Activated CD4-positive, alpha-beta T cell treated with anti-CD3 and anti-CD28 coated beads, Interleukin-2, Interleukin-6, amounts not matched to agents 100 ng/mL and 50 ng/mL, durations not matched to agents 16 hours and 8 hours (primary cell): ENCODE data around the gene CRYBA4.

Source experiments
- DNase-seq: peaks from one replicate; pipeline ENCODE4 v3.0.0-alpha.2; 2020

The CRYBA4 gene

DNA sequence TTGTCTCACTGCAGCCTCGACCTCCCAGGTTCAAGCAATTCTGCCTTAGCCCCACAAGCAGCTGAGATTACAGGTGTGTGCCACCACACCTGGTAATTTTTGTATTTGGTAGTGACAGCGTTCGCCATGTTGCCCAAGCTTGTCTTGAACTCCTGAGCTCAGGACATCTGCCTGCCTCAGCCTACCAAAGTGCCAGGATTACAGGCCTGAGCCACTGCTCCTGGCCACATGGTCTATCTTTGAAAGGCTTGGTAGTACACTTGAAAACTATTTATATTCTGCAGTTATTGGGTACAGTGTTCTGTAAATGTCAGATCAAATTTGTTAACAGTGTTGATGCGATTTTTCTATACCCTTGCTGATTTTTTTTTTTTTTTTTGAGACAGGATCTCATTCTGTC lies 9.5 kb downstream of the CRYBA4 start:
- DNase-seq, result no peak

DNA sequence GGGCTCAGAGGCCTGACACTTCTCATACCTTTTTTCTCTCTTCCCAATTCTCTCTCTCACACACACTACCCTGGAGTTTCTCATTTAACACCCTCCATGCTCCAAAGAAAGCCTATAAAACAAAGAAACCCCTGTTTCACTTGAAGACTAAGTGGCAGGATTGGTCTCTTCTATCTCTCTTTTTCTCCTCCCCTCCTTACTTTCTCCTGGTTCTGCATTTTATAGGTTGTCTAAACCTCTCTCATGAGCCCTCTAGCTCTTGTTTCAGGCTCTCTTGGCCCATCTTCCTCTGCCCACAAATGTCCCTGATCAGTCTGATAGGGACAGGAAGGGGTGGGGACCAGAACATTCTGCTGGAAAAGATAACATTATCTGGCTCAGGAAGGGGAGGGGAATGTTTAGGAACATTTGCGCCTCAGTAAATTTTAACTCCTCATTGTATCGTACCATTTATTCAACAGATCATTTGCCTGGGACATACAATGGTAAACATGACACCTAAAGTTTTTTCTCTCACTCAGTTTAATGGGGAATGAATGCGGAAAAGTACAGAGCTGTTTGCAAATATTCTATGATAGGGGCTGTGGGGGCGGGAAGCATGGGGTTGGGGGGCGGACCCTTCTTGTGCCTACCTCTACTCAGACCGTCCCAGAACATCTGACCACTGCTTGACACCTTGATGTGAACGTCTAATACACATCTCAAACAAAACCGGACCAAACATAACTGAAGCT lies 10.8 kb downstream of the CRYBA4 start:
- DNase-seq, result no peak

DNA sequence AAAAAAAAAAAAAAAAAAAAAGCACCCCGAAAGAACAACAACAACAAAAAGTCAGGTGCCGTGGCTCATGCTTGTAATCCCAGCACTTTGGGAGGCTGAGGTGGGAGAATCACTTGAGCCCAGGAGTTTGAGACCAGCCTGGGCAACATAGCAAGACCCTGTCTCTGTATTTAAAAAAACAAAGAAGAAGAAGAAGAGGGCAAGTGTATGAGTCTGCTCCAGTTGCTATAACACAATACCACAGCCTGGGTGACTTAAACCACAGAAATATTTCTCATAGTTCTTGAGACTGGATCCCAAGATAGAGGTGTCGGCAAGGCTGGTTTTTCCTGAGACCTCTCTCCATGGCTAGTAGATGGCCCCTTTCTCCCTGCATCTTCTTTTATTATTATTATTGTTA lies 12.4 kb downstream of the CRYBA4 start:
- DNase-seq, result no peak

DNA sequence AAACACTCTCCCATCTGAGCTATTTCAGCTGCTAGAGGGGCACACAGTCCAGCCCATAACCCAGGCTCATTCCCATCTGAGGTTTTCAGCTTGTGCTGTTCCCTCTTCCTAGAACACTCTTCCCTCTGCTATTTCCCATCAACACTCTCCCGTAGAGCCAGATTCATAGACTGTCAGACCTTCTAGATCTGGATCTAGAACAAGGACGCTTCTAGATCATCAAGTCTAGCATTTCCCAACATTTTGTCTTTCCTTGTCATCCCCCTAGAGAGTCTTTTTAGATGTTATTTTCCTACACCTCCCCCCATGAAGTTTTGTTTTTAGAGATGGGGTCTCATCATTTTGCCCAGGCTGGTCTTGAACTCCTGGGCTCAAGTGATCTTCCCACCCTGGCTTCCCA lies 13.4 kb downstream of the CRYBA4 start:
- DNase-seq, result no peak

DNA sequence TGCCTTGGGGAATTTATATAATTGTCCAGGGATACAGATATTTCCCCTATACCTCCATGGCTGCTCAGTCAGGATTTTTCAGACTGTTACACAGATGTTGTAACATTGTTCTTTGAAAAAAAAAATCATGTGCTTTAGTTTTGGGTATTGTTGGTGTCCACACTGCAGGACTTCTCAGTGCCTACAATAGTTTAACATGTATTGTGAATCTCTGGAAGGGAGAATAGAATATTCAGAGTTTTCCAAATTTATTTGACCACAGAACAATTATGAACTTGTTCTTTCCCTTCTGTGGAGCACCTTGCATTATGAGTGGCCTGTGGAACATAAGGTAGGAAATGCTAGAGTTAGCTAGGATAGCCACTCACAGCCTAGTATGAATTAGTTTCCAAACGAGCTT lies 14.5 kb downstream of the CRYBA4 start:
- DNase-seq, result no peak

DNA sequence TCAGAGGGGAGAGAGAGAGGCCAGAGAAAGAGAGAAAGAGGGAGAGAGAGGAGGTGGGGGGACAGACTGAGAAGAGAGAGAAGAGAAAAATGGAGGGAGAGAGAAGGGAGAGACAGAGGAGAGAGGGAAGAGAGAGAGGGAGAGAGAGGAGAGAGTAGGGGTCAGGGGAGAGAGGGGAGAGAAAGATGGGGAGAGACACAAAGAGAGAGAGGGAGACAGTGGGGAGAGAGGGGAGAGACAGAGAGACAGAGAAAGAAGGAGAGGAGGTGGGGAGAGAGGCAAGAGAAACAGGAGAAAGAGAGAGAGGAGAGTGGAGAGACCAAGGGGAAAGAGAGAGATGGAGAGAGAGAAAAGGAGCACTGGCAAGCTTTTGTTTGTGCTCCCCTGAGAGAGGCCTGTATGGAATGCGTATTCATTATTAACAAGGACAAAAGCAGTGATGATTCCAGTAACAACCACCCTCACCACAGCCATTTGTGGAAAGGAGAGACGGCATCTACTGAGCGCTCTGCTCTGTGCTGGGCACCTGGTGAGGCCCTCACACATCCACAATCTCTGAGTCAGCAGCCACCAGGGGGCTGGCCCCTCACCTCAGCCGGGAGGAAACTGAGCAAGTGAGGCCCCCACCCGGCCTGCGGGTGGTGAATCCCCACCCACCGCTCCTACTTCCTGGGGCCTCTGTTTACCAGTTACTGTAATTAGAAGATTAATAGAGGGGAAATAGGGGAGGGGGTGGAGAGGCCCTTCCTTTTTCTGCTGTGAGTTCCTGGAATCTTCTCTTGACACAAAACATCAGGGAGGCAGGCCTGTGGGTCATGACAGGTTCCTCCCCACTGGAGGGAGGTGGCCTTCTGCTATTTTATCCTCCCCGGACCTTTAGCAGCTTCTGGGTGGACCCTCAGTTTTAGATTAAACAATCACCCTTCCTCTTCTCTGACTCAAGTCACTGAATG lies 21.0 kb downstream of the CRYBA4 start:
- peak; percentile 89 for DNase-seq

DNA sequence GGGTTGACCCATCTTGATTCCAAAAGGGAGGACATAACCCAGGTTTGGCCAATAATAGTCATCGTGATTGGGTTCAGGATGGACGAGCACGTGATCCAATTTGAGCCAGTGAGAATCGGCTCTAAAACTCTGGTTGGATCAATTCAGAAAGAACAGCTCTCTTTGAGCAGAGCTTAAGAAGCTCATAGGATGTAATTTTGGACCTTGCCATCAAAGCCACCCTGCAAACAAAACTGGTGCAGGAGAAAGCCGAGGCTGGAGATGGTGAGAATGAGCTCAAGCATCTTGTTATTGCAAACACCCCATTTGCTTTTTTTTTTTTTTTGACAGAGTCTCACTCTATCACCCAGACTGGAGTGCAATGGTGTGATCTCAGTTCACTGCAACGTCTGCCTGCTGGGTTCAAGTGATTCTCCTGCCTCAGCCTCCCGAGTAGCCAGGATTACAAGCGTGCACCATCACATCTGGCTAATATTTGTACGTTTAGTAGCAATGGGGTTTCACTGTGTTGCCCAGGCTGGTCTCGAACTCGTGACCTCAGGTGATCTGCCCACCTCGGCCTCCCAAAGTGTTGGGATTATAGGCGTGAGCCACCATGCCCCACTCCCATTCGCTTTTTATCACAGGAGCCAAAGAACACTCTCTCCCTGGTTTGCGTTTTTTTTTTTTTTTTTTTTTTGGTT lies 21.8 kb downstream of the CRYBA4 start:
- DNase-seq, result no peak

DNA sequence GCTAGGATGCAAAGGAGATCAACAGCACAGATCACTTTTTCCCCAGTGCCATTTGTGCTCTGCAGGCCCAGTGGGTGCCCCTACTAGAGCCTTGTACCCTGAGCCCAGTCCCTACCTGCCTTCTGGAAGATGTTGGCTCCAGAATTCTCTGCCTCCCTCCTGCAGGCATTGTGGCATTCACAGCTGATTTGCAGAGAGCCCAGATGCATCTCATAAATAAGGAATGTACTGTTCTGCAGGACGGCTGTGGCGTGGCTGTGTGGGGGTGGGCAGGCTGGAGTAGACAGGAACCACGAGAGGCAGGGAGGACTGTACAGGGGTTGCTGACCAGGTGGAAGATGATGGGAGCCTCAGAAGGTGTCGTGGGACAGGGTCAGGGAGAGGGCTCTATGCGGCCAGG lies 24.4 kb downstream of the CRYBA4 start:
- no peak for DNase-seq

DNA sequence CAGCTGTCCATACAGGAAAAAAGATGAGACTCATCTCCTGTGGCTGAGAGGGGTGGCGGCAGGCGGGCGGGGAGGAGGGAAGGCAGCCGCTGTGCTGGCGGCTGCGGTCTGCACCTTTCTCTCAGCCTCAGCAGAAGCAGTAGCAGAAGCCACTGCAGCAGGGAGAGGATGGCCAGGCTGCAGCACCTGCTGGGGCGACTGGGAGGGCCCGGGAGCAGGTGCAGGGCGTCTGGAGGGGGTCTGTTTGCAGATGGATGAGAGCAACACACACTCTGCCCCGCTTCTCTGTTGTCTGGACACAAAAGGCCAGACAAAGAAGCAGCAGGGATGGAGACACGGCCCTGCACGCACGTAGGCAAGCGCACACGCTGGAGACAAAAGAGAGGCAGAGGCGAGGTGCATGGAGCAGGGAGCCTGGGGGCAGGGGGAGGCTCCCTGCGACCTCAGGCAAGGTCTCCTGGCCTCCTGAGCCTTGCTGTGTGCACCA lies 26.3 kb downstream of the CRYBA4 start:
- DNase-seq, result peak; percentile 65

DNA sequence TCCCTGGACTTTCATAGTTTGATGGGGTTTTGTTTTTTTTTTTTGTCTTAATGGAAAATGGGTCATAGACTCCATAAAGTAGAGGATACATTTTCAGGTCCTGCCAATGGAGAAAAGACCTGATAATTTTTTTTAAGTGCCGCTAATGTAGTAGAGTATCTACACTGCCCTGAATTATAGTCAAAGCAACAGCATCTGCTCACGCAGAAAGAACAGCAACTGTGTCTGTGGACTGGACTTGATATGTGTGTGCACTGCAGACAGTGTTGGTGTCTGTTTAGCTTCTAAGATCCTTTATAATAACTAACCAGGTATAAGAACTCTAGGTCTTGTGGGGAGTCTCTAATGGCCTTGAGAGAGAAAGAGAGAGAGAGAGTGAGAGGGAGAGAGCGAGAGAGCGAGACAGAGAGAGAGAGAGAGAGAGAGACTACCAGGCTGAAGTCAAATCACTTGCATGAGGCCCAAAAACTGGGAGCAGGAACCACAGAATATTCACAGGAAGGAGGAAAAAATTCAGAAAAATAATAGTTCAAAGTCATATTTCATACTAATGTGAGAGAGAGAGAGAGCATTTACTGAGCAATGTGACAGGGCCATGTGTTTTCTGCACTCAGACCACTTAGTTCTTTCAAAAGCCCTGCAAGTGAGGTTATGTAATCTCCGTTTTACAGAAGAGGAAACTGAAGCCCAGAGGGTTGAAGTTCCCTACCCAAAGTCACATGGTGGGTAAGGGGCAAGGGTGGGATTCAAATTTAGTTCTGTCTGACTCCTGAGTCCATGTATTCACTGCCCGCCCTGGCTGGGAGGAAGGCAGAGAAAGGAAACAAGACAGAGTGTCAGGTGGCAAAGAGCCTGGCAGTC lies 27.0 kb downstream of the CRYBA4 start:
- DNase-seq, result no peak

DNA sequence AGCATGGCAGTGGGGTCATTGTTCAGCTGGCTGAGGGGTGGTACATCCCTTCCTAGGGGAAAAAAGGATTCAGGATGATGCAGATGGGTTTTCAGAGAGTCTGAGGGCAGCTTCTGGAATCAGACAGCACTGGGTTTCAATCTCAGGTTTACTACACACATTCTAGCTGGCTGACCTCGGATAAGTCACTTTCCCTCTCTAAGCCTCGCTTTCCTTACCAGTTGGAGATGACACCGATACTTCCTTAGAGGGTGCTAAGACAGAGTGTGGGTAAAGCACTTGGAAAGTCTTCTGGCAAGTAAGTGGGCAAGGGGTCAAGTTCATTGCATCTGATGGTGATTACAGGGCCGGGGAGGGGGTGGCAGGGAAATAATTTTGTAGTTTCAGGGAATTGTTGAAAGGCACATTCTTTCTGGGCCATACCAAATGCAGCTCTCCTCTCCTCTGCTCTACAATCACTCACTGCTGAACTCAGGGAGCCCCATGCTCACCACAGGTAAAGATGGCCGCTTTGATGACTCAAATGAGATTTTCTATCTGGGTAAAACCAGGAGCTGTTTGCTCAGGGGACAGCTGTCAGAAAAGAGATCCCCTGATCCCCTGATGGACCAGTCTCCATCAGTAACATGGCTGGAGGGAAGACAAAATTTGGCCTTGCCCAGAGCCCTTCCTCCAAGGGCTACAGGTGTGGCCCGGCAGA lies 29.1 kb downstream of the CRYBA4 start:
- peak; percentile 55 for DNase-seq

DNA sequence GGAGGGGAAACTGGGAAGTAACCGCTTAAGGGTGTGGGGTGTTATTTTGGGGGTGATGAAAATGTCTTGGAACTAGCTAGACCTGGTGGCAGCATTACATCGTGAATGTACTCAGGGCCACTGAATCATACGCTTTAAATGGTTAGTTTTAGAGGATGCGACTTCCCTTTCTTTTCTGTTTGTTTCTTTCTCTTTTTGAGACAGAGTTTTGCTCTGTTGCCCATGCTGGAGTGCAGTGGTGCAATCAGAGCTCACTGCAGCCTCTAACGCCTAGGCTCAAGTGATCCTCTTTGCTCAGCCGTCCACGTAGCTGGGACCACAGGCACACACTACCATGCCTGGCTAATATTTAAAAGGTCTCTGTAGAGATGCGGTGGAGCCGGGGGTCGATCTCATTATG lies 30.1 kb downstream of the CRYBA4 start:
- no peak for DNase-seq

DNA sequence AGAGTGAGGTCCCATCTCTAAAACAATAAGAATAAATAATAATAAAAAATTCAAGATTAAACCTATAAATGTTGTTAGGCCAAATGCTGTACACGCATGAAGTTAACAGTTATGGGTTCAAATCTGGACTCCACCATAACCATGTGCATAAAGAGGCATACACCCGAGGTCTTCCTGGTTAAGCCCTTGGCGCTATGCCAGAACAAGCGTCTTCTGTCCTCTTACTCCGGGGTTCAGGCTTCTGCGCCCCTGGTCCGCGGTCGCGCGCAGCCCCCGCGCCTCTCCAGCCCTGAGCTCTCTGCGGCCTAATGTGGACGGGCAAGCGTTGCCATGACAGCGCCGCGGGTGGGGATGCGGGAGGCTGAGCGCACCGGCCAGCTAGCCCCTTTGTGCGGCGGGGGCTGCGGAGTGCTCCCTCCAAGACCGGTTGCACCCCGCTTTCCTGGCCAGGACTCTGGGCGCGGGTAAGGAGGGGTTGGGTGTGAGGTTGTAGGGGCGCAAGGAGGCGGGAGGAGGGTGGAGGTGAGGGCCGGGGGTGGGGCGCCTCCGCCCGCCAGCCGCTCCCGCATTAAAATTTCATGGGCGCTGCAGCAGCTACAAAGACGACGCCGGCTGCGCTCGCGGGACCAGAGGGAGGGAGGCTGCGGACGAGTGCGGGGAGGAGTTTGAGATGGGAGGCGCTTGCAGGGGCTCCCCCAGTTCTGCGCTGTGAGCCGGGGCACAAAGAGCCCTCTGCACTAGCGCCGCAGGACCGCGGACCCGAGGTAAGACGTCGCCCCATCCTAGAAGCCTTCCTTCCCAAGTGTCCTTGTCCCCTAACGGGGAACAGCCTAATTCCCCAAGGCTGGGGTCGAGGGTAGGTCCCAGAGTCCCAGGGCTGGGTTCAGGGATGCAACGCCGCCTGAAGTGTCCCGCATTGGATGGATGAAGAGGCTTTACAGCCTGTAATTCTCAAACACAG lies 35.4 kb downstream of the CRYBA4 start, which contains the start of gene MIAT:
TSS of gene MIAT (plus strand) at position 698 of the 961 bp plus-strand sequence.
- DNase-seq, result peak; percentile 73

DNA sequence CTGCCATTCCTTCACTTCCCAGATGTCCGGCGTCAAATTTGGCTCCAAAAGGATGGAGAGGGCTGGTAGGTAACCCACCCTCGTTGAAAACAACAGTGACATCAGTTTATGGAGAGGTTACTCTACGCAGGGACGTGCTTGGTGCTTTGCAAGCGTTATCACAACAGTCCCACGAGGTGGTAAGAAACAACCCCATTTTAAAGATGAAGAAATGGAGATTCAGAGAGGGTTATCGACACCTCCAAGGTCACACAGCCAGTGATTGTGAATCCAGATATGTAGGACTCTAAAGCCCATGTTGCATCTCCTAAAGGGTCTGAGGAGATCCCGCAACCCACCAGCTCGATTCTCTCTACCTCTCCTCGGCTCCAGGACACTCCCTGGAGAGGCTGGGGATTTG lies 36.4 kb downstream of the CRYBA4 start:
- DNase-seq, result peak; percentile 27

DNA sequence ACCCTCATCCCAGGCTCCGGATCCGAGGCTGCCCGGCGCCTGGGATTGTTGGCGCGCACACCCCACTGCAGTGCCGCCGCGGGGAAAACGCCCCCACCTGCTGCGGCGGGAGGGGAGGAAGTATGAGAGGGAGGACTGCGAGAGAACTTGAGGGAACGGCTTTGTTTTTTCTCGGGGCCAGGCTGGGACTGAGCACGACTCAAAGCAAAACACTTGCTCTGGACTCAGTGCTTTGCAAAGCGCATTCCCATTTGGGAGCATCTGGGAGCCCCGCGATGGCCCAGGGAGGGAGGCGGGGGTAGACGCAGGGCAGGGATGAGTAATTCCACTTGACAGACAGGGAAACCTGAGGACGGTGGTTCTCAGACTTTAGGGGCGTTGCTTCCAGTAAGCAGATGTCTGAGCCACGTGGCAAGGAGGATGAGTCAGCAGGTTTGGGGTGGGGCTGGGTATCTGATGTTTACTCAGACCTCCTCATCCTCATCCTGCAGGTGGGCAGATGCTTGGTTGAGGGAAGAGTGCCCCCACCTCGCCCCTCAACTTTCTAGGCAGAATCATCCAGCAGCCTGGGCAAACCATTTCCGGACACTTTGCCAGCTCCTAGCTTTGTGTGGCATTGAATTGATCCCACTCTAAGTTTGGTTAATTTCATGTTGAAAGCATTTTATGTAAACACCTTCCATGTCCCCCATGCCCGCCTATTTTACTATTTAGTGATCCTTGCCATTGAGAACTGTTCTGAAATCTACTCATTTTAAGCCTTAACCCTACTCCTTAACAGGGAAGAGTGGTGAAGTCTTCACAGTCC lies 37.1 kb downstream of the CRYBA4 start:
- DNase-seq, result peak; percentile 93

DNA sequence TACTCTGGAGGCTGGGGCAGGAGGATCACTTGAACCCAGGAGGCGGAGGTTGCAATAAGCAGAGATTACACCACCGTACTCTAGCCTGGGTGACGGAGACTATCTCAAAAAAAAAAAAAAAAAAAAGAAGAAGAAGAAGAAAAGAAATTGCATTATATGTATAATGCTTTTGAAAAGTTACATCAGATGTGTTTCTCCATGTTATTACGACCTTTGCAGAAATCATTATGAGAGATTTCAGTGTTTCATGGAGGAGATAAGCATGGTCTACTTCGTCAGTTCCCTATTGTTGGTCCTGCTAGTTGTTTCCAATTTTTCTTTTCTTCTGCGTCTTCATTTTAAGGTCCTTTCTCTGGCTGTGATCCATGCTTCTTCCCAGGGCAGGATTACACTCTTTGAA lies 38.6 kb downstream of the CRYBA4 start:
- DNase-seq, result no peak

DNA sequence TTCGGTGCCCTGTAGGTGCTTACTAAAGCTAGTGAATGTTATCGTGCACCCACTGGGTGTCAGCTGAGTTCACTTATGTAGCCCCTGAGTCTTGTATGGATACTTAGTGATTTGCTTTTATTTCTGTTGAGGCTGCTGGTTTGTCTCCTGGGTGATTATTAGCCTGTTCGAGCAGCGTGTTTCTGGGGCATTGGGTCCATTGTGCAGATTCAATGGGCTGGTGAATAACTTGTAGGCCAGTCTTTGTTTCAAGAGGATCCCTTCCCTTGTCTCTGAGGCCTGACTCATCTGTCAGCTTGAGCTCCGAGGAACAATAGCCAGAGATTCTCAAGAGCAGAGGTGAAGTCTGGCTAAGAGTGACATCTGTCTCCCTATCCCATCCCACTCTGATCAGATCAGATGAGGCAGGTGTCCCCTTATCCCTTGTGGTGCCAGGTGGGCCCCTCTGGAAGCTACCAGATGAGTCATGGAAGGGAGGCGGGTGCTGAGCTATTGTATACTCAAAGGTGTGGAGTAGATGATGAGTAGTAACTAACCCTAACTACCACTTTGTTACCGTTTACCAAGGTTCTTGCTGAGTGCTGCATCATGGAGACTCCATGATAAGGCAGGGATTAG lies 39.3 kb downstream of the CRYBA4 start:
- no peak for DNase-seq

DNA sequence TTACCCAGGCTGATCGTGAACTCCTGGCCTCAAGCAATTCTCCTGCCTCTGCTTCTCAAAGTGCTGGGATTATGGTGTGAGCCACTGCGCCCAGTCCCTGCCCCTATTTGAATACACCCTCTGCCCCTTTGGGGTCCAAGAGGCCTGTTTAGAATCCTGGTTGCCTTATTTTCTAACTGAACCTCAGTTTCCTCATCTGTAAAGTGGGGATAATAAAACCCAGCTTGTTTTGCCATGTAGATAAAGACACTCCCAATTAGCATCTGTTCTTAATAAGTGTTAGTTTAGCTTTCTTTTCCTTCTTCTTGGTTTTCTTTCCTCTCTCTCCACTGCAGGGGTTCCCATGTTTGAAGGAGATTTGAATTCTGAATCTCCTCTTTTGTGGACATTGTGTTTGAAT lies 40.4 kb downstream of the CRYBA4 start:
- DNase-seq, result no peak

DNA sequence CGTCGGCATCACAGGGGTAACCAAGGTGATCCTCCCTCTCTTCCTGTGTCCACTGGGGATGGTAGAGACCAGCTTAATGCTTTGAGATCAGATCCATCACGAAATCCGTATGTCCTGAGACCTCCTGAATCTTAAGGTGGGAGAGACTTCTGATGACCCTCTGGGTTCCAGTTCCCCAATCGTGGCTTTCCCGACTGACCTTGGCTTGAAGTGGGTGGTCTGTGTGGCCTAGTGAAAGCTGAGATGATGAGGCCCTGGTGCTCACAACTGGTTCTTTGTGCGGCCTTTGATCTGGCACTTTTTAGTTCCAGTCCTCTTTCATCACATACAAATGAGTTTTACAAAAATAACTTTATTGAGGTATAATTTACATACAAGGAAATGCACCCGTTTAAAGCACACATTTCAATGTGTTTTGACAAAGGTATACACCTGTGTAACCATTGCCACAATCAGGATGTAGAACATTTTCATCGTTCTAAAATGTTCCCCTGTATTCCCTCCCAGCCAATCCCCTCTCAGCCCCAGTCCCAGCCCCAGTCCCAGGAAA lies 41.7 kb downstream of the CRYBA4 start:
- no peak for DNase-seq
